Pancreas (tissue), 10 donors: ENCODE measurements around the gene MPPED1. TPM values are rescaled to one million over a fixed set of nuclear protein-coding genes. Genes with fewer than 3 reads are reported as not detected.

Experiments
- ATAC-seq, 4 donors: fragments of 200-7000 bp; cut with Tn5 transposase; one replicate each; pipeline versions ENCODE4 v1.8.0 to v1.9.1; 2020; ENCODE audit warnings: mild to moderate bottlenecking in 4 of 4, moderate library complexity in 4 of 4
- DNase-seq, 6 donors: peaks; one replicate each; pipeline ENCODE4 v3.0.0-alpha.2; 2020
- FAIRE-seq: peaks from 2 replicates; lab custom pipeline; 2012; peaks lifted over from hg19 to GRCh38; lab: Jason Lieb, UNC
- H3K27ac ChIP-seq, 4 donors: fragments of 200-600 bp; sonication (generic); 1 replicate in 3 of 4; 2 replicates in 1 of 4; pipeline versions ENCODE4 v1.5.0 to v1.8.0; 2020
- H3K27me3 ChIP-seq, 4 donors: fragments of 200-600 bp; one replicate each; pipeline ENCODE4 v1.8.0; 2021
- H3K36me3 ChIP-seq, 3 donors: fragments of 200-600 bp; sonication (generic) in 1 of 3; one replicate each; pipeline versions ENCODE4 v1.5.0 to v1.8.0; 2020 to 2021
- H3K4me1 ChIP-seq, 3 donors: fragments of 200-600 bp; one replicate each; pipeline ENCODE4 v1.8.0; 2021
- H3K4me3 ChIP-seq, 4 donors: fragments of 200-600 bp; sonication (generic) in 2 of 4; one replicate each; pipeline versions ENCODE4 v1.5.0 to v1.8.0; 2020 to 2021
- H3K9me3 ChIP-seq, 4 donors: fragments of 200-600 bp; one replicate each; pipeline ENCODE4 v1.8.0; 2021
- WGBS, 2 donors: extraction: QIAGEN DNeasy Blood & Tissue Kit; methylation state at CpG; one replicate each; pipeline ENCODE4 v1.1.7; 2013; 5-methylcytosine and 5-hydroxymethylcytosine counted together
- intact Hi-C, 3 donors: fragments of 100-400 bp; cut with DNase I; formaldehyde crosslinking; loops; one replicate each; pipeline versions ENCODE4 v1.11.1 to v1.14.2; 2022
- polyA plus RNA-seq, 2 donors: library from polyadenylated mRNA; stranded (reverse); fragments of 200-250 nt; gene quantifications; one replicate each; pipeline ENCODE4 v1.2.3, GENCODE V29; 2013
- total RNA-seq, 6 donors: library from RNA; stranded (reverse); fragmentation: NEBNext Ultra II Directional in 4 of 6; extraction: Animal tissue kit (Norgen Biotek cat#: 25700) in 4 of 6; gene quantifications; one replicate each; pipeline versions ENCODE4 v1.2.1 to v1.2.4, GENCODE V29; 2021 to 2023
- TF ChIP-seq, protein P1 (sequence below), 4 donors: fragments of 200-600 bp; sonication (generic) in 3 of 4; IDR thresholded peaks; one replicate each; pipeline versions ENCODE4 v1.5.0 to v1.8.0; 2021; ENCODE audit warnings: antibody characterized with exemption in 4 of 4
- donor health status: healthy with polysubstance abuse.
- donor health status: DM: no; HTN: no; CAD: no; lungs with moderate emphysema.
- donor health status: DM: no; HTN: no; CAD: no.
- donor health status: control.
- donor health status: control.
- donor health status: Bipolar disorder and iron deficiency.
- donor health status: DM: yes; HTN: yes; CAD: no.
- donor health status: DM: no; HTN: no; CAD: no.
- donor health status: DM: no; HTN: no; CAD: no.
- donor health status: DM: yes; HTN: yes; CAD: no.

Gene MPPED1
- total and polyA plus RNA-seq, 8 donors, result 0.05 TPM; not detected in 7

GRCh38 chr22:43533656-43534428 lies 122.0 kb downstream of the MPPED1 start:
- TF ChIP-seq, protein P1, sequence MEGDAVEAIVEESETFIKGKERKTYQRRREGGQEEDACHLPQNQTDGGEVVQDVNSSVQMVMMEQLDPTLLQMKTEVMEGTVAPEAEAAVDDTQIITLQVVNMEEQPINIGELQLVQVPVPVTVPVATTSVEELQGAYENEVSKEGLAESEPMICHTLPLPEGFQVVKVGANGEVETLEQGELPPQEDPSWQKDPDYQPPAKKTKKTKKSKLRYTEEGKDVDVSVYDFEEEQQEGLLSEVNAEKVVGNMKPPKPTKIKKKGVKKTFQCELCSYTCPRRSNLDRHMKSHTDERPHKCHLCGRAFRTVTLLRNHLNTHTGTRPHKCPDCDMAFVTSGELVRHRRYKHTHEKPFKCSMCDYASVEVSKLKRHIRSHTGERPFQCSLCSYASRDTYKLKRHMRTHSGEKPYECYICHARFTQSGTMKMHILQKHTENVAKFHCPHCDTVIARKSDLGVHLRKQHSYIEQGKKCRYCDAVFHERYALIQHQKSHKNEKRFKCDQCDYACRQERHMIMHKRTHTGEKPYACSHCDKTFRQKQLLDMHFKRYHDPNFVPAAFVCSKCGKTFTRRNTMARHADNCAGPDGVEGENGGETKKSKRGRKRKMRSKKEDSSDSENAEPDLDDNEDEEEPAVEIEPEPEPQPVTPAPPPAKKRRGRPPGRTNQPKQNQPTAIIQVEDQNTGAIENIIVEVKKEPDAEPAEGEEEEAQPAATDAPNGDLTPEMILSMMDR (IDR thresholded peaks at IDR 0.05), result no peak

DNA sequence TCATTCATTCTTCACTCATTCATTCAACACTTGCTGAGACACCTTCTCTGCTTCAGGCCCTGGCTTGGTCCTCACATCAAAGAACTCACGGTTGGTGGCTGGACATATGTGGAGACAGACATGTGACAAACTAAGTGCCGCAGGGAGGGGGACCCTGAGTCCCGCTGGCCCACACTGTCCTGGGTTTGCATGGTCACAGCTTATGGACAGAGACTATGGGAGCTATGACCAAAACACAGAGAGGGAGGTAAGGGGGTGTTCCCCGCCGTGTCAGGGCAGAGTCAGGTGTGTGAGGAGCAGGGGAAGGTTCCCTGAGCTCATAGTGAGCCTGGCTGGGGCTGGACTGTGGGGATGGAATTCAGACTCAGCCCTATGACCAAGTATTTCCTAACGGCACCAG lies 123.1 kb downstream of the MPPED1 start:
- TF ChIP-seq, protein P1 (IDR thresholded peaks at IDR 0.05), result no peak
- no peak for DNase-seq
- intact Hi-C loops, result no loop called here
- WGBS, 2 donors, result 89 to 90% methylated on average over 6 of the region's 6 CpGs
- ATAC-seq, result no peak
- Histone ChIP-seq H3K27me3 (no peaks in the 10 kb centered on the region), H3K4me1 (no peaks in the 10 kb centered on the region), H3K4me3 (no peak overlapping the region), H3K9me3 (no peaks in the 10 kb centered on the region), H3K27ac (no peak overlapping the region), H3K36me3 (no peaks in the 10 kb centered on the region)
- no peak for FAIRE-seq

More at GRCh38 chr22:43533656-43534428, 122.0 kb downstream of the MPPED1 start:
- no peaks in the 10 kb centered on the region for H3K4me1 ChIP-seq
- FAIRE-seq (no peak), DNase-seq (no peak), ATAC-seq (no peak)
- H3K4me3 ChIP-seq, result no peak overlapping the region
- WGBS, 2 donors, result 93 to 96% methylated on average over 10 of the region's 10 CpGs
- no peaks in the 10 kb centered on the region for H3K36me3 ChIP-seq
- no peak overlapping the region for H3K27ac ChIP-seq
- H3K27me3 ChIP-seq, result no peaks in the 10 kb centered on the region
- no peaks in the 10 kb centered on the region for H3K9me3 ChIP-seq
- intact Hi-C loops, result no loop called here

DNA sequence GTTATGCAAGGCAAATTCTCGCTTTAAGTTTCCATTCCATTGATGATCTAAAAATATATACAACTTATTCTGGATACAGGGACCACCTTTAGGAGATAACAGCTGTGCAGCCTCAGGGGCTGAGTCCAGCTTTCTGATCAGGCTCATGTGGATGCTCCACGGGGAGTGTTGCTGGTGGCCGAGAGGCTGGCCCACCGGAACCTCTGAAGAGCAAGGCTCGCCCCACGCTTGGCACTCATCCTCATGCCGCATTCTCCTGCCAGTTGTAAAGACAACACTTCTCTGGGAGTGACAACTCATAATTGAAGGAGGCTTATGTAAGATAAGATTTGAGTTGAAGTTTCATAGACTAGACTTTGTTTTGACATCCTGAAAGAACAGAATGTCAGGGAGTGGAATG lies 123.5 kb downstream of the MPPED1 start:
- no peaks in the 10 kb centered on the region for H3K4me1 ChIP-seq
- TF ChIP-seq, protein P1 (IDR thresholded peaks at IDR 0.05), result no peak
- ATAC-seq (no peak), FAIRE-seq (no peak), DNase-seq (no peak)
- intact Hi-C loops, result no loop called here
- H3K36me3 ChIP-seq, result no peaks in the 10 kb centered on the region
- H3K9me3 ChIP-seq, result no peaks in the 10 kb centered on the region
- H3K4me3 ChIP-seq, result no peak overlapping the region
- no peak overlapping the region for H3K27ac ChIP-seq
- H3K27me3 ChIP-seq, result no peaks in the 10 kb centered on the region
- 96% methylated on average over 7 of the region's 7 CpGs for WGBS, 2 donors

DNA sequence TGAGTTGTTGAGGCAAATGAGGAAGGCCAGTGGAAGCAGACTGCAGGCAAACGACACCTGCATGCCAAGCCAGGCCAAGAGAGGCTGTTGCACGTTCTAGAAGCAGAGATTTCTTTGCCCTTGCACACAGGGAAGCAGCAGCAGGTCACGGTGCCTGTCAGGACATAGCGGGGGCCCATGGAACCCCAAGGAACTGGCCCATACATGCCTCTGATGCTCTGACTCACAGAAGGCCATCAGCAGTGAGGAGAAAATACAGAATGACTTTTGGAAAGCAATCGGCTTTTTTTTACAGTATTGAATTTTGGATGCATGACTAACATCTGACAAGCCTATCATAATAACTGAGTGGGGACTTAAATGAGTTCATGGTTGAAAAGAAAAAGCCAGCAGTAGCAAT lies 123.9 kb downstream of the MPPED1 start:
- no peak for DNase-seq

More for the DNA sequence above, 123.9 kb downstream of the MPPED1 start:
- Histone ChIP-seq H3K27ac (no peak overlapping the region), H3K36me3 (no peaks in the 10 kb centered on the region), H3K4me3 (no peak overlapping the region), H3K27me3 (no peaks in the 10 kb centered on the region), H3K4me1 (no peaks in the 10 kb centered on the region), H3K9me3 (no peaks in the 10 kb centered on the region)
- no peak for FAIRE-seq
- 77 to 79% methylated on average over 5 of the region's 5 CpGs for WGBS, 2 donors
- TF ChIP-seq, protein P1 (IDR thresholded peaks at IDR 0.05), result no peak
- ATAC-seq, result no peak
- intact Hi-C loops, result no loop called here
